NCI-H748 (cell line): ENCODE measurements around the gene EYS.
A peak's percentile ranks its signal among the peaks of the same experiment; 100 is the strongest.

Source experiments
- DNase-seq: peaks from one replicate; lab custom pipeline; 2025; ENCODE audit not compliant: unreplicated experiment; lab: John Stamatoyannopoulos, UW

Gene EYS

DNA sequence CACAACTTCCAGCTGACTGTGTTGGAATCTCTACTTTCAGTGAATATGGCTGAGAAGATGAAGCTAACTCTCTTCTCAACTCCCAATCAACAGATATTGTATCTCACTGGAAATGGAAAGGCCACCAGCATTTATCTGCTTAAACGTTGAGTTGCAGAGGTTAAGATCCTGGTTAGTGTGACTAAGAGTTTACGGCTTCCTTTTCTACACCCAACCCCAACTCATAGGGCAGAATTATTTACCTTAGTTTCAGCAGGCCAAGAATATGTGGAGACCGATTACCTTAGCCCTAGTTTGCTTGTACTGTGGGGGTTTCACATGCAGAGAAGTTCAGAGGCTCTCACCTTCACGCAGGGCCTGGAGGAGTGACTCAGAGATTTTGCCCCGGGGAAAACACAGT lies 1026.6 kb downstream of the EYS start:
- no peak for DNase-seq

DNA sequence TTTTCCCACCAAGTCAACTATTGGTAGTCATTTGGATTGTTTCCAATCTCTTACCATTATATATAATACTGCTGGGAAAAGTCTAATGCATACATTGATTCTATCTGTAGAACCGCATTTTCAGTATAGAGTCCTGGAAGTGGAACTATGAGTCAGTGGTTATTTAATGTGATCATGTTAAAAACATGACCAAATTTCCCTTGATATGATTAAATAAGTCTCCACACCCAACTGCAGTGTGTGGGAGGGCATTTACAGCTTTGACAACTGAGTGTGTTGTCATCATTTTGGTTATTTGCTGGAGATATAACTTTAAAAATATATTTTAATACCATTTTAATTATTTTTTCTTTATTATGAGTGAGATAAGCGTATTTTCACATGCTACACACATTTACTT lies 1027.6 kb downstream of the EYS start:
- no peak for DNase-seq

DNA sequence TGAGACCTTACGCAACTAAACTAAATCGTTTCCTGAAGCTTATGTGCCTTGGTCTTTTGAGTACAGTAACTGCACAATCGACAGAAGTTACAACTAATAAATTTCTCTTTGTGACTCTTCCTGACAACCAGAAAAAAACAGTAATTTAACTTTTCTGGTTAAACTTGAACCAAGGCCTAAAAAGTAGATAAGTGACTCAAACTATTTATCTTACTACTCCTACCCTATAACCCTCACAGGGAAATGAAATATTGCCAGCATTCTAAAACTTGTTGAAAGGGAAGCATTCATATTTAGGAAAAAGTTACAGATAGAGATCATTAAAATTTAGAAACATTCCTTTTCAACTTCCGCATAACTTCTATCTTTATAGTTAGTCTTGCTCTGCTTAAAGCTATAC lies 1034.4 kb downstream of the EYS start:
- DNase-seq, result no peak

- DNase-seq, result no peak
These were observed 1034.9 kb downstream of the EYS start for GRCh38 chr6:64672131-64672530.

- no peak for DNase-seq
These were observed 1041.9 kb downstream of the EYS start for GRCh38 chr6:64665137-64665536.

GRCh38 chr6:64664480-64664879 lies 1042.5 kb downstream of the EYS start:
- no peak for DNase-seq

GRCh38 chr6:64644024-64644423 lies 1063.0 kb downstream of the EYS start:
- peak; percentile 43 for DNase-seq

- no peak for DNase-seq
These were observed 1076.1 kb downstream of the EYS start for GRCh38 chr6:64630901-64631300.

DNA sequence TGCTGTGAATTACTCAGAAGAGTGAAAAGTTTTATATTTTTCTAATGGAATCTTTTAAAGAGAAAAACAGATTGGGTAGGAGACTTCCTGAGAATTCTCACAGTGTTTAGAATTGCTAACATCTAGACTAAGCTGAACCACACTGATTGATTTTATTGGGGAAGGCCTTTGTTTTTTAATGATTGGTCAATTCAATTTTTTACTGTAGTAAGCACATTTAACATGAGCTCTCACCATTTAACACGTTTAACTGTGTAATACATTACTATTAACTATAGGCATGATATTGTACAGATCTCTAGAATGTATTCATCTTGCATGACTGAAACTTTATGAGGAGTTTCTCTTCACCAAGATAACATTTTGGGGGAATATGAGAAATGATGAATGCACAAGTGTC lies 1084.1 kb downstream of the EYS start:
- no peak for DNase-seq

GRCh38 chr6:64602993-64603392 lies 1104.0 kb downstream of the EYS start:
- DNase-seq, result no peak

DNA sequence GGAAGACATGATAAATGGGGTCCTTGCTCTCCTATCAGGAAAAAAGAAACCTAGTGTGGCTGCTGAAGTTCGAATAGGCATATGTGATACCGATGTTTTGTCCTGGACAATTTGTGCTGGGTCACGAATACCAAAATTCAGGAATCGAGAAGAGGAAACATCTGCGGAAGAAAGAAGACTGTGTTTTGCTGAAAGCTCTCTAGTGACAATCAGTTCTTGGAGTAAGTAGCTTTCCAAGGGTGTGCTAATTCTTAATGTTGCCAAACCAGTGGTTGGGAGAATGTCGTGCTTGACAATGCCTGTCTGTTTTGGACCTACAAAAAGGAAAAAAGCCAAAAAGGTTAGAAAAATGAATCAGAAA lies 1115.4 kb downstream of the EYS start:
- no peak for DNase-seq

DNA sequence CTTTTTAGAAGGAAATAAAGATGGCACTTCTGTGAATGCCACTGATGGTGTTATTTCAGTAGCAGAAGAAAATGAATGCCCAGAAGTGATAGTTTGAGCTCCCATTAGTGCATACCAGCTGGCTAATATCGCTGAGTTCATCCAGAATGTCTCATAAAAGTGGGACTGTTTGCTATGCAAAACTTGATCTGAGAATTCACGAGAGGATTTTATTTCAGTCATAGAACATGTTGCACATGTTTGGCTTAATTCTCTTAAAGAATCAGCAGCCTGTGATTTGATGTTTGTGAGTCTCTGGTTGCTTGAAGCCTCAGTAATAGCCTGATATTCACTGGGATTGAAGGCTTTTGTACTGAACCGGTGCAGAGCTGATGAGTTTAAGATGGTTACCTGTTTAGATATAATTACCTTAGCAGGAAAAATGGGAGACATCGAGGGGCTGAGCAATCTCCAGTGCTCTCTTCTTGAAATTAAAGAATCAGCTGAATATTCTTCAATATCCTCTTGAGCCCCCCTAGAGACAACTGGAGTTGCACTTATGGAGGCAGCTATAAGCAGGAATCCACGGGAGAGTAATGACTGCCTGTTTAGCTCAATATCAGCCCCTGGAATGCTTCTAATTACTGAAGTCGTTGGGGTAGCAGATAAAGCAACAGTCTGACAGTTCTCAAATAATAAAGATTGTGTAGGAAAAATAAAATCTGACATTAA lies 1115.9 kb downstream of the EYS start:
- DNase-seq, result no peak

DNA sequence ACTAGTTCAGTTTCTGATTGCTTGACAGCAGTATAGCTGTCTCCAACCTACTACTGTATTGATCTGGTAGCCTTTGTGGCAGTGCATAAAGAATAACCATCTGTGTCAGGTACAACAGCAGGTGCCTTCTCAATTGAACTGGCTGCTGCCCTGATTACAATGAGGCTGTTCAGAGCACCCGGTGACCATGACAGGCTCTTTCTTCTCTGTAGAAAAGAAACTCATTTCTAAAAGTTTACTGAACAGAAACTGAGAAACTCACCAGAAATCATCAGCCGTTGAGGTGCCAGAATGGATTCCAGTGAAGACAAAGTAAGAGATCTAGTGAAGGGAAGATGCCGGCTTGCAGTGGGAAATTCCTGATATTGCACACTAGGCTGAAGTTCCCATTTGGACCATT lies 1117.1 kb downstream of the EYS start:
- DNase-seq, result peak; percentile 12

DNA sequence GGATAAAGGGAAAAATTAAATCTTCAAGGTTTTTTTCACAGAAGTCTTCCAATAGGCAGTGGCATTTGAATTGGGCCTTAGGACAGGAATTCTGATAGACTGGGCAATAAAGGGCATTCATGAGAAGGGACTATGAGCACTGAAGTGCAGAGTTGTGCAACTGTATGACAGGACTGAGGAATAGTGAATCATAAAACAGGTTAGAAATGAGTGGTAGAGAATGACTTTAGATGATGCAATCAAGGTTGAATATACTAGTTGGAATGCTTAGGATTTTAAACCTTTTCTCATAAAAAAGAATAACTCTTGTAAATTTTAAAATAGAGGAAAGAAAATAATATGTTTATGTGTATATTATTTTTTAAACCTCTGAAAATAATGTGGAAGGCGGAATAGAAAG lies 1126.7 kb downstream of the EYS start:
- no peak for DNase-seq

DNA sequence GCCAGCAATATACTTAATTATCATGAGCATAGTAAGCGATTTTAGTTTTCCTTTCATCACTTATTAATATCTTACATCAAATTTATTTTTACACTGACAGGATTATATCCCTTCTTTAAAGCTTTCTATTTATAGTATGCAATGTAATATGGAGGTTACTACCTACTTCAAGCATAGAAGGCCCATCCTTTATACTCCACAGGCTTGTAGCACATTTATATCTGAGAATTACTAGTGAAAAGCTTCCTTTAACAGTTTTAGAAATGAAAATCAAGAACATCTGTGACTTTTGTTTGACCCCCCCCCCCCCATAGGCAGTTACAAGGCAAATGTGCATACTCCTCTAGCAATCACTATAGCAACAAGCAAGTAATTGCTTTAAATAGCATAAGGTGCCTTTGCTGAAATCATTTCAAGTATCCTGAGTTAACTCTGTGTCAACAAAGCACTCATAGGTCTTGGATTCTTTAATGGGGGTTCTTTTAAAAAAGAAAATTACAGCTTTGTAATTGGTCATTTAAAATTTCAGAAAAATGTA lies 1153.7 kb downstream of the EYS start:
- DNase-seq, result peak; percentile 83

- no peak for DNase-seq
These were observed 1159.3 kb downstream of the EYS start for GRCh38 chr6:64547594-64548268.

GRCh38 chr6:64539917-64540316 lies 1167.1 kb downstream of the EYS start:
- no peak for DNase-seq

DNA sequence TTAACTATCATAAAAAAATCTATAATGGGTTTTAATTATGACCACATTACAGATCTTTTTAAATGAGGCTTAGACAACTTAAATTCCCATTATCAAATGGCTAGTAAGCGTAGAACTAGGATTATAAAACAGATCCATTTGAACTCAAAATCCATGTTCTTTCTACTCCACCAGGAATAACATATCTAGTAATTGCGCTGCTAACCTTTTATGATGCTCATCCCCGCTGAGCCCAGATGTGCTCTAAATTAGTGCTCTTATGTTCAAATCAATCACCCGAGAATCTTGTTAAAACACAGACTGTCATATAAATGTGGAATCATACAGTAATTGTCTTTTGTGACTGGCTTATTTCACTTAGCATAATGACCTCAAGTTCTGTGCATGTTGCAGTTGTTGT lies 1168.3 kb downstream of the EYS start:
- DNase-seq, result peak; percentile 75

- no peak for DNase-seq
These were observed 1179.1 kb downstream of the EYS start for GRCh38 chr6:64527899-64528298.

GRCh38 chr6:64522859-64523258 lies 1184.2 kb downstream of the EYS start:
- DNase-seq, result no peak

- DNase-seq, result no peak
These were observed 1187.0 kb downstream of the EYS start for GRCh38 chr6:64520050-64520449.

- DNase-seq, result no peak
These were observed 1190.6 kb downstream of the EYS start for GRCh38 chr6:64516393-64516792.

- no peak for DNase-seq
These were observed 1199.4 kb downstream of the EYS start for GRCh38 chr6:64507661-64508060.
